ENCODE data around the gene ANO1. TPM values are rescaled to one million over a fixed set of nuclear protein-coding genes. Genes with fewer than 3 reads are reported as not detected.

Gene ANO1
- total RNA-seq, 1 experiment from 2014 or later = 10.9 TPM

DNA sequence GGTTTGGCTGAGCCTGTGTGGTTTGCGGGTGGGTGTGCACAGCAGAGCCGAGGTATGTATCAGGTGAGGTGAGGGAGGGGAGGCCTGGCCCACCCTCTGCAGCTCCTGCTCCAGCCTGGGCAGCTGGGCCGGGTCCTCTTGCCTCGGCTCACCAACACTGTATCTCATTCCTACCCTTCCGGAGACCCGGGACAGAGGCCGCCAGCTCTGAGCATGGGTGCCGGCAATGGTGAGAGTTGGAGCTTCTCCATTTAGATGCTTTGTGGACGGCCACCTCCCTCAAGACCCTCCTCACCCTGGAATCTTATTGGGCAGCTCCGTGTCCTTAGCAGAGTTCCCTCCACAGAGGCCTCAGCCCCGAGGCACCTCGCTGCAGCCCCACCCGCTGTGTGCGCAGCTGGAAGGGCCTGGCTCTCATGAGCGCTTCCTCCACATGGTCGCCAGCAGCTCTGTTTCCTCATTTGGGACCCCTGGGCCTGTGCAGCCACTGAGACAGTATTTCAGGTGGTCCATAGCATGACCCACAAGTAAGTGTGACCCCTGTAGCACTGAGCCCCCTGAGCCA, 55.7 kb downstream of the ANO1 start:
- no peak overlapping the region for H2AFZ ChIP-seq (ENCODE audit: low read length)
- H2BK12ac ChIP-seq (ENCODE audit: insufficient read length, low read depth, low read length) = no peak overlapping the region
- no CpG with 5 or more reads among the region's 16 CpGs for WGBS (ENCODE audit: extremely low coverage, insufficient read length, low lambda C conversion rate)
- Mint-ChIP-seq H3K4me1 (peaks cover 22 to 28% of the 10 kb centered on the region in 2 experiments), H3K27me3 (ENCODE audit: low read depth) (peaks cover 4% of the 10 kb centered on the region), H3K27ac (peak overlapping the region in 1 of 3 experiments; percentile 34; a peak in 1 of 7 replicates), H3K4me3 (no peak overlapping the region), H3K36me3 (ENCODE audit: insufficient read depth in 1 of 3, low read depth in 3 of 3) (peaks cover 0 to 3% (median 0%) of the 10 kb centered on the region in 3 experiments; a peak in 2 of 7 replicates), H3K9me3 (no peaks in the 10 kb centered on the region)
- no peak overlapping the region for H3K9ac ChIP-seq (ENCODE audit: extremely low read depth, insufficient read length, low read length)
- H3K4ac ChIP-seq (ENCODE audit: low read depth, low read length) = no peak overlapping the region
- H3K56ac ChIP-seq (ENCODE audit: insufficient read length, low read depth, low read length) = no peak overlapping the region
- H3K27me3 ChIP-seq (ENCODE audit: insufficient read depth, low read length) = no peaks in the 10 kb centered on the region
- no peak overlapping the region for H3K4me2 ChIP-seq (ENCODE audit: insufficient read depth, insufficient read length, low read length)
- no peak for TF ChIP-seq CTCF (conservative IDR thresholded peaks at IDR 0.05)
- H3K27ac ChIP-seq (ENCODE audit: insufficient read length, low read depth, low read length) = no peak overlapping the region
- no peak overlapping the region for H3K18ac ChIP-seq (ENCODE audit: insufficient read length, low read depth, low read length)
- H3T11ph ChIP-seq (ENCODE audit: low read length) = no peak overlapping the region
- no peaks in the 10 kb centered on the region for H3K79me1 ChIP-seq (ENCODE audit: insufficient read depth, low read depth, low read length, poor library complexity, severe bottlenecking)
- no peaks in the 10 kb centered on the region for H3K79me2 ChIP-seq (ENCODE audit: insufficient read depth, low read length)
- no peak overlapping the region for H2BK5ac ChIP-seq (ENCODE audit: insufficient read length, low read length)
- H4K8ac ChIP-seq (replicated peaks; ENCODE audit: insufficient read length, low read depth, low read length) = no peak overlapping the region
- H3K14ac ChIP-seq (ENCODE audit: insufficient read depth, low read length) = no peak overlapping the region; the same call in 1 of the 2 replicates
- H3K23ac ChIP-seq (ENCODE audit: insufficient read length, low read depth, low read length) = no peak overlapping the region
- H4K91ac ChIP-seq (ENCODE audit: insufficient read length, low read depth, low read length) = no peak overlapping the region
- no peaks in the 10 kb centered on the region for H3K23me2 ChIP-seq (ENCODE audit: insufficient read length, low read depth, low read length, poor library complexity, severe bottlenecking)
- no peaks in the 10 kb centered on the region for H3K9me3 ChIP-seq (ENCODE audit: control insufficient read depth, low read depth, low read length)
- no peak overlapping the region for H2AK5ac ChIP-seq (ENCODE audit: insufficient read length, low read length)
- no peak overlapping the region for H2BK120ac ChIP-seq (ENCODE audit: low read depth, low read length, poor library complexity, severe bottlenecking)
- DNase-seq = no peak
- no peak overlapping the region for H4K5ac ChIP-seq (ENCODE audit: insufficient read length, low read depth, low read length)
- no peaks in the 10 kb centered on the region for H4K20me1 ChIP-seq (ENCODE audit: control insufficient read depth, insufficient read depth, insufficient read length)
- H2BK20ac ChIP-seq (ENCODE audit: low read depth, low read length, poor library complexity, severe bottlenecking) = no peak overlapping the region
- peaks cover 3% of the 10 kb centered on the region; the same call in 1 of the 2 replicates for H3K4me1 ChIP-seq (ENCODE audit: insufficient read depth, low read length)
- H2BK15ac ChIP-seq (ENCODE audit: low read depth, low read length) = no peak overlapping the region

All from H9 (cell line).